Mesenchymal stem cell (in vitro differentiated cells and primary cell): ENCODE measurements around the gene PTPRD.

Experiments used
- DNase-seq: peaks from one replicate; pipeline ENCODE4 v3.0.0-alpha.2; 2013
- H2AFZ ChIP-seq: one replicate; pipeline ENCODE4 v1.6.1; 2013; ENCODE audit warnings: low read depth, mild to moderate bottlenecking, control low read depth, inconsistent platforms, low read length, moderate library complexity
- H2AK5ac ChIP-seq: 2 replicates; pipeline ENCODE4 v1.6.1; 2013; ENCODE audit warnings: low read length, moderate library complexity, mild to moderate bottlenecking, inconsistent platforms; ENCODE audit not compliant: severe bottlenecking
- H2BK120ac ChIP-seq: one replicate; pipeline ENCODE4 v1.6.1; 2013; ENCODE audit warnings: low read depth, mild to moderate bottlenecking, inconsistent platforms, low read length, moderate library complexity
- H2BK12ac ChIP-seq, 2 experiments: one replicate each; pipeline ENCODE4 v1.6.1; 2013; ENCODE audit warnings: inconsistent platforms in 2 of 2, low read length in 2 of 2, mild to moderate bottlenecking in 2 of 2, moderate library complexity in 2 of 2, control low read depth in 1 of 2
- H2BK15ac ChIP-seq: one replicate; pipeline ENCODE4 v1.6.1; 2013; ENCODE audit warnings: mild to moderate bottlenecking, low read depth, inconsistent platforms; ENCODE audit not compliant: poor library complexity, severe bottlenecking
- H2BK5ac ChIP-seq: 2 replicates; pipeline ENCODE4 v1.6.1; 2013; ENCODE audit warnings: low read depth, mild to moderate bottlenecking, low read length, control low read depth, inconsistent platforms; ENCODE audit not compliant: poor library complexity, severe bottlenecking
- H3K14ac ChIP-seq, 2 experiments: one replicate each; pipeline ENCODE4 v1.6.1; 2013; ENCODE audit warnings: inconsistent platforms in 2 of 2, low read length in 2 of 2, control low read depth in 1 of 2, mild to moderate bottlenecking in 1 of 2, moderate library complexity in 1 of 2
- H3K18ac ChIP-seq, 2 experiments: one replicate each; pipeline ENCODE4 v1.6.1; 2013; ENCODE audit warnings: inconsistent platforms in 2 of 2, low read length in 2 of 2, control low read depth in 1 of 2, low read depth in 1 of 2, mild to moderate bottlenecking in 1 of 2
- H3K23ac ChIP-seq, 2 experiments: one replicate each; pipeline ENCODE4 v1.6.1; 2013; ENCODE audit warnings: inconsistent platforms in 2 of 2, low read length in 2 of 2, mild to moderate bottlenecking in 2 of 2, moderate library complexity in 2 of 2, control low read depth in 1 of 2
- H3K27ac ChIP-seq: 2 replicates; pipeline ENCODE4 v1.5.1; 2013; ENCODE audit warnings: mild to moderate bottlenecking, moderate library complexity, low read length, control low read depth, inconsistent platforms; ENCODE audit not compliant: poor library complexity, severe bottlenecking
- H3K27me3 ChIP-seq, 2 experiments: 2 replicates each; pipeline versions ENCODE4 v1.6.1 to v1.7.0; 2013; ENCODE audit warnings: low read length in 2 of 2, mild to moderate bottlenecking in 2 of 2, moderate library complexity in 2 of 2, control low read depth in 1 of 2, inconsistent platforms in 1 of 2; ENCODE audit not compliant: control insufficient read depth in 1 of 2, insufficient read depth in 1 of 2
- H3K36me3 ChIP-seq, 2 experiments: 2 replicates each; pipeline versions ENCODE4 v1.6.1 to v1.7.0; 2013; ENCODE audit warnings: low read length in 2 of 2, control low read depth in 1 of 2, inconsistent platforms in 1 of 2, low read depth in 1 of 2, mild to moderate bottlenecking in 1 of 2; ENCODE audit not compliant: insufficient read depth in 2 of 2, control insufficient read depth in 1 of 2
- H3K4ac ChIP-seq, 2 experiments: one replicate each; pipeline ENCODE4 v1.6.1; 2013; ENCODE audit warnings: inconsistent platforms in 2 of 2, low read length in 2 of 2, mild to moderate bottlenecking in 2 of 2, moderate library complexity in 2 of 2, control low read depth in 1 of 2, low read depth in 1 of 2
- H3K4me1 ChIP-seq: 2 replicates; pipeline ENCODE4 v1.6.1; 2013; ENCODE audit warnings: low read depth, low read length, control low read depth; ENCODE audit not compliant: control insufficient read depth, insufficient read depth
- H3K4me2 ChIP-seq: 2 replicates; pipeline ENCODE4 v1.6.1; 2013; ENCODE audit warnings: low read length, mild to moderate bottlenecking, inconsistent platforms; ENCODE audit not compliant: poor library complexity, severe bottlenecking
- H3K4me3 ChIP-seq, 2 experiments: 2 replicates each; pipeline versions ENCODE4 v1.5.1 to v1.7.0; 2013; ENCODE audit warnings: low read length in 2 of 2, mild to moderate bottlenecking in 2 of 2, control low read depth in 1 of 2, low read depth in 1 of 2; ENCODE audit not compliant: insufficient read depth in 1 of 2
- H3K79me1 ChIP-seq: replicated peaks from 2 replicates; pipeline ENCODE4 v1.6.1; 2013; ENCODE audit warnings: mild to moderate bottlenecking, control low read depth, low read length, inconsistent platforms; ENCODE audit not compliant: poor library complexity, severe bottlenecking
- H3K9ac ChIP-seq: 2 replicates; pipeline ENCODE4 v1.7.0; 2013; ENCODE audit warnings: mild to moderate bottlenecking, low read length, moderate library complexity
- H3K9me3 ChIP-seq: 2 replicates; pipeline ENCODE4 v1.7.0; 2013; ENCODE audit warnings: mild to moderate bottlenecking, low read length; ENCODE audit not compliant: control insufficient read depth
- H4K8ac ChIP-seq: one replicate; pipeline ENCODE4 v1.6.1; 2013; ENCODE audit warnings: inconsistent platforms, mild to moderate bottlenecking, low read length, moderate library complexity
- H4K91ac ChIP-seq: one replicate; pipeline ENCODE4 v1.6.1; 2013; ENCODE audit warnings: mild to moderate bottlenecking, low read length, inconsistent platforms
- WGBS: methylation state at CpG from one replicate; pipeline ENCODE4 v1.1.7; 2013; ENCODE audit warnings: mixed read lengths; 5-methylcytosine and 5-hydroxymethylcytosine counted together

The PTPRD gene

GRCh38 chr9:8832386-8832785, 1780.4 kb downstream of the PTPRD start:
- Histone ChIP-seq H3K4me1 (no peaks in the 10 kb centered on the region), H3K9me3 (no peaks in the 10 kb centered on the region), H3K9ac (no peak overlapping the region), H2AK5ac (no peak overlapping the region), H3K79me1 (peaks cover 22% of the 10 kb centered on the region), H3K23ac (no peak overlapping the region), H3K4me3 (no peak overlapping the region), H3K14ac (no peak overlapping the region), H2BK5ac (no peak overlapping the region), H2BK12ac (no peak overlapping the region), H2AFZ (no peak overlapping the region), H2BK15ac (no peak overlapping the region), H2BK120ac (no peak overlapping the region), H3K18ac (no peak overlapping the region), H3K4ac (no peak overlapping the region), H3K36me3 (no peaks in the 10 kb centered on the region), H4K8ac (no peak overlapping the region), H3K27me3 (no peaks in the 10 kb centered on the region), H3K4me2 (no peak overlapping the region), H4K91ac (no peak overlapping the region), H3K27ac (no peak overlapping the region)
- DNase-seq, result no peak
- no CpG with 5 or more reads among the region's 1 CpG for WGBS

GRCh38 chr9:8831568-8831967, 1781.2 kb downstream of the PTPRD start:
- Histone ChIP-seq H3K27me3 (no peaks in the 10 kb centered on the region), H2BK12ac (no peak overlapping the region), H3K23ac (no peak overlapping the region), H2AK5ac (no peak overlapping the region), H2BK5ac (no peak overlapping the region), H4K91ac (no peak overlapping the region), H2AFZ (no peak overlapping the region), H3K4me3 (no peak overlapping the region), H3K9ac (no peak overlapping the region), H4K8ac (no peak overlapping the region), H2BK120ac (no peak overlapping the region), H2BK15ac (no peak overlapping the region), H3K79me1 (peaks cover 19% of the 10 kb centered on the region), H3K4me2 (no peak overlapping the region), H3K27ac (no peak overlapping the region), H3K18ac (no peak overlapping the region), H3K14ac (no peak overlapping the region), H3K4me1 (no peaks in the 10 kb centered on the region), H3K9me3 (no peaks in the 10 kb centered on the region), H3K36me3 (no peaks in the 10 kb centered on the region), H3K4ac (no peak overlapping the region)
- DNase-seq, result peak; percentile 21
- 67% methylated on average over 1 of the region's 2 CpGs for WGBS

GRCh38 chr9:8826281-8826680, 1786.5 kb downstream of the PTPRD start:
- Histone ChIP-seq H3K4me2 (no peak overlapping the region), H4K8ac (no peak overlapping the region), H3K18ac (no peak overlapping the region), H3K27ac (no peak overlapping the region), H2AK5ac (no peak overlapping the region), H2BK5ac (no peak overlapping the region), H3K36me3 (no peaks in the 10 kb centered on the region), H3K14ac (no peak overlapping the region), H4K91ac (no peak overlapping the region), H3K4ac (no peak overlapping the region), H2BK15ac (no peak overlapping the region), H3K9me3 (no peaks in the 10 kb centered on the region), H3K79me1 (peaks cover 14% of the 10 kb centered on the region), H3K9ac (no peak overlapping the region), H2BK120ac (no peak overlapping the region), H3K4me1 (peaks cover 3% of the 10 kb centered on the region), H2AFZ (no peak overlapping the region), H3K23ac (no peak overlapping the region), H3K27me3 (no peaks in the 10 kb centered on the region), H2BK12ac (no peak overlapping the region), H3K4me3 (no peak overlapping the region)
- no peak for DNase-seq
- WGBS, result 54% methylated on average over 2 of the region's 2 CpGs

- Histone ChIP-seq H3K27me3 (no peaks in the 10 kb centered on the region), H3K18ac (no peak overlapping the region), H2BK12ac (no peak overlapping the region), H3K23ac (no peak overlapping the region), H4K8ac (no peak overlapping the region), H2BK5ac (no peak overlapping the region), H2AFZ (no peak overlapping the region), H2BK120ac (no peak overlapping the region), H2BK15ac (no peak overlapping the region), H3K9me3 (no peaks in the 10 kb centered on the region), H3K4ac (no peak overlapping the region), H3K79me1 (peaks cover 17% of the 10 kb centered on the region), H3K14ac (no peak overlapping the region), H3K4me3 (peak overlapping the region in 1 of 2 experiments; percentile 27), H2AK5ac (no peak overlapping the region), H3K27ac (no peak overlapping the region), H3K4me1 (peaks cover 3% of the 10 kb centered on the region), H3K36me3 (no peaks in the 10 kb centered on the region), H3K9ac (peak overlapping the region; percentile 83), H4K91ac (no peak overlapping the region), H3K4me2 (no peak overlapping the region)
- DNase-seq, result no peak
- 93% methylated on average over 3 of the region's 3 CpGs for WGBS
Observed at GRCh38 chr9:8825585-8826147, 1787.1 kb downstream of the PTPRD start.
